H1 (cell line): ENCODE data around the gene KIAA1671. TPM values are rescaled to one million over a fixed set of nuclear protein-coding genes. Genes with fewer than 3 reads are reported as not detected.

ENCODE experiments used
- EP300 ChIP-seq, 2 experiments: IDR thresholded peaks; 1 replicate in 1 of 2; 2 replicates in 1 of 2; pipeline ENCODE4 v1.6.1; 2011 to 2012; ENCODE audit warnings: low read depth in 2 of 2, low read length in 2 of 2, mild to moderate bottlenecking in 2 of 2, borderline replicate concordance in 1 of 2, inconsistent platforms in 1 of 2, moderate library complexity in 1 of 2
- KDM5A ChIP-seq: fragments of 200-600 bp; IDR thresholded peaks from 2 replicates; pipeline ENCODE4 v1.7.1; 2012; ENCODE audit warnings: mild to moderate bottlenecking, low read length, inconsistent platforms, mixed read lengths
- RXRA ChIP-seq: IDR thresholded peaks from 2 replicates; pipeline ENCODE4 v1.6.1; 2011; ENCODE audit warnings: low read depth, mild to moderate bottlenecking, low read length, moderate library complexity; ENCODE audit not compliant: insufficient read depth
- polyA plus RNA-seq, 7 experiments: library from polyadenylated mRNA; depleted of rRNA in 3 of 7; stranded (reverse) in 5 of 7; unstranded in 2 of 7; fragments of >200 nt in 5 of 7; fragments of 200-250 nt in 2 of 7; gene quantifications; 1 replicate in 5 of 7; 2 replicates in 1 of 7; 4 replicates in 1 of 7; pipeline versions ENCODE4 v1.2.1 to v1.2.3, GENCODE V29; 2011 to 2013; ENCODE audit warnings: missing spikeins in 2 of 7, mixed read lengths in 2 of 7
- total RNA-seq: library from RNA; stranded (reverse); fragmentation: NEBNext Ultra II Directional; extraction: Animal tissue kit (Norgen Biotek cat#: 25700); gene quantifications from 2 replicates; pipeline ENCODE4 v1.2.1, GENCODE V29; 2021
- TF ChIP-seq, protein P1 (sequence below): IDR thresholded peaks from 2 replicates; pipeline ENCODE4 v1.6.1; 2011; ENCODE audit warnings: low read length, improper control_type of control experiment

Gene KIAA1671
- total and polyA plus RNA-seq, 2 of the 8 experiments (the other 6 are each of a cell fraction or from before 2014, with no cell fraction given), result 6.4 to 23.9 TPM

DNA sequence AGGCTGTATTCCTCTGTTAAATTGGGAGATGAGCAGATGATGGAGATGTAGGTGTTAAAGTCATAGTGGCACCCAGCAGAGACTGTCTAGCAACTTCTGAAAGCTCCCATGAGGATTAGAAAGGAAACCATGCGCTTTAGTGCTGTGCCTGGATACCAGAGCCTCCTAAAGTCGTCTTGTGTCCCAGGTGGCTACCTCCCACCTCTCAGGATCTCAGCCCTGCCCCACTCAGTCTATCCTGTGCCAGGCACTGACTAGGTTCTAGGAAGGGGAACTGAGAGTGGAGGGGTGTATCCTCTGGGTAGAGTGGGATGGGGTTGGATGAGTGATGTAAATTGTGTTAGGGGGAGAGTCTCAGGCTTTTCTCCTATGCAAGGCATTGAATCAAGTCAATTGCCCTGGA is 60.2 kb downstream of the KIAA1671 start (continued):
- TF ChIP-seq EP300 (IDR thresholded peaks at IDR 0.05; ENCODE audit: borderline replicate concordance in 1 of 2, low read depth in 2 of 2, low read length in 2 of 2), result no peak
- TF ChIP-seq, protein P1, sequence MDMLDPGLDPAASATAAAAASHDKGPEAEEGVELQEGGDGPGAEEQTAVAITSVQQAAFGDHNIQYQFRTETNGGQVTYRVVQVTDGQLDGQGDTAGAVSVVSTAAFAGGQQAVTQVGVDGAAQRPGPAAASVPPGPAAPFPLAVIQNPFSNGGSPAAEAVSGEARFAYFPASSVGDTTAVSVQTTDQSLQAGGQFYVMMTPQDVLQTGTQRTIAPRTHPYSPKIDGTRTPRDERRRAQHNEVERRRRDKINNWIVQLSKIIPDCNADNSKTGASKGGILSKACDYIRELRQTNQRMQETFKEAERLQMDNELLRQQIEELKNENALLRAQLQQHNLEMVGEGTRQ, result no peak
- no peak for TF ChIP-seq RXRA
- no peak for TF ChIP-seq KDM5A
